Body of pancreas (tissue), 4 donors: ENCODE results near the gene POLD2.

Experiments used
- POLR2A ChIP-seq, 3 donors: fragments of 450-650 bp; IDR thresholded peaks; one replicate each; pipeline ENCODE4 v1.6.1; 2016; ENCODE audit warnings: antibody characterized with exemption in 3 of 3, mild to moderate bottlenecking in 2 of 3
- TF ChIP-seq, protein P1 (sequence below), 7 experiments: fragments of 450-650 bp in 4 of 7; fragments of 200-600 bp in 3 of 7; sonication (generic) in 3 of 7; IDR thresholded peaks; one replicate each; pipeline ENCODE4 v1.5.1; 2016 to 2019; ENCODE audit warnings: antibody characterized with exemption in 7 of 7

DNA sequence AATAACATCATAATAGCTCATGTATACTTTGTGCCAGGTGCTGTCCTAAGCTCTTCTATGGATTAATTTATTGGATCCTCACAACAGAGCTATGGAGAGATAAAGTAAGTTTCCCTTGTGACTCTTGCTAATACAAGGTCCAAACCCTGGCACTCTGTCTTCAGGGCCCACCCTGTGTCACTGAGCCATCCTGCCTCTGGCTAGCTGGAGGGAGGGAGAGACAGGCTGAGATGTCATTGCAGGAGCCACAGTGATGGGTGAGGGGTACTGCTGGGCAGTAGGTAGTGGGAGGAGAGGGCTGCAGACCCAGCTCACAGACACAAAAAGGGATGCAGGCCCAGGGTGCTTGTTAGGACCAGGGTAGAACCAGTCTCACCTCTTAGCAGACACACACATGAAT, 49.0 kb upstream of the POLD2 start:
- no peak for TF ChIP-seq POLR2A (IDR thresholded peaks at IDR 0.05)
- TF ChIP-seq, protein P1, sequence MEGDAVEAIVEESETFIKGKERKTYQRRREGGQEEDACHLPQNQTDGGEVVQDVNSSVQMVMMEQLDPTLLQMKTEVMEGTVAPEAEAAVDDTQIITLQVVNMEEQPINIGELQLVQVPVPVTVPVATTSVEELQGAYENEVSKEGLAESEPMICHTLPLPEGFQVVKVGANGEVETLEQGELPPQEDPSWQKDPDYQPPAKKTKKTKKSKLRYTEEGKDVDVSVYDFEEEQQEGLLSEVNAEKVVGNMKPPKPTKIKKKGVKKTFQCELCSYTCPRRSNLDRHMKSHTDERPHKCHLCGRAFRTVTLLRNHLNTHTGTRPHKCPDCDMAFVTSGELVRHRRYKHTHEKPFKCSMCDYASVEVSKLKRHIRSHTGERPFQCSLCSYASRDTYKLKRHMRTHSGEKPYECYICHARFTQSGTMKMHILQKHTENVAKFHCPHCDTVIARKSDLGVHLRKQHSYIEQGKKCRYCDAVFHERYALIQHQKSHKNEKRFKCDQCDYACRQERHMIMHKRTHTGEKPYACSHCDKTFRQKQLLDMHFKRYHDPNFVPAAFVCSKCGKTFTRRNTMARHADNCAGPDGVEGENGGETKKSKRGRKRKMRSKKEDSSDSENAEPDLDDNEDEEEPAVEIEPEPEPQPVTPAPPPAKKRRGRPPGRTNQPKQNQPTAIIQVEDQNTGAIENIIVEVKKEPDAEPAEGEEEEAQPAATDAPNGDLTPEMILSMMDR (IDR thresholded peaks at IDR 0.05), result no peak
